Choroid plexus epithelial cell (primary cell): ENCODE measurements around the gene ZNF835.

Experiments
- DNase-seq: peaks from one replicate; pipeline ENCODE4 v3.0.0-alpha.2; 2010; ENCODE audit warnings: low read depth
- H3K4me3 ChIP-seq: 2 replicates; pipeline ENCODE4 v1.5.1; 2011; ENCODE audit warnings: low read depth, mild to moderate bottlenecking, control low read depth, low read length, moderate library complexity
- TF ChIP-seq, protein P1 (sequence below): conservative IDR thresholded peaks from 2 replicates; pipeline ENCODE4 v1.5.1; 2011; ENCODE audit warnings: low read depth, mild to moderate bottlenecking, control low read depth, inconsistent platforms, low read length, moderate library complexity

Gene ZNF835

DNA sequence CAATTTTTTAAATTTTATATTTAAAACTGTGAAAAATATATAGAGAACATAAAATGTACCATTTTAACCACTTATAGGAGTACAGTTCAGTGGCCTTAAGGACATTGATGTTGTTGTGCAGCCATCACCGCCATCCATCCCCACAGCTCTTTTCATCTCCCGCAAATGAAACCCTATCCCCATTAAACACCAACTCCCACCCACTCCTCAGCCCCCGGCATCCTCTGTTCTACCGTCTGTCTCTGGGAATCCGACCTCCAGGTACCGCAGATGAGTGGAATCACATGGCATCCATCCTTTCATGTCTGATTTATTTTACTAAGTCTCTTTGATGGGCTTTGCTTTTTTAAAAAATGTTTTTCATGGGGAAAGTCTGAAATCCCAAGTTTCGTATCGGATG, 52.4 kb downstream of the ZNF835 start:
- DNase-seq, result no peak
- TF ChIP-seq, protein P1, sequence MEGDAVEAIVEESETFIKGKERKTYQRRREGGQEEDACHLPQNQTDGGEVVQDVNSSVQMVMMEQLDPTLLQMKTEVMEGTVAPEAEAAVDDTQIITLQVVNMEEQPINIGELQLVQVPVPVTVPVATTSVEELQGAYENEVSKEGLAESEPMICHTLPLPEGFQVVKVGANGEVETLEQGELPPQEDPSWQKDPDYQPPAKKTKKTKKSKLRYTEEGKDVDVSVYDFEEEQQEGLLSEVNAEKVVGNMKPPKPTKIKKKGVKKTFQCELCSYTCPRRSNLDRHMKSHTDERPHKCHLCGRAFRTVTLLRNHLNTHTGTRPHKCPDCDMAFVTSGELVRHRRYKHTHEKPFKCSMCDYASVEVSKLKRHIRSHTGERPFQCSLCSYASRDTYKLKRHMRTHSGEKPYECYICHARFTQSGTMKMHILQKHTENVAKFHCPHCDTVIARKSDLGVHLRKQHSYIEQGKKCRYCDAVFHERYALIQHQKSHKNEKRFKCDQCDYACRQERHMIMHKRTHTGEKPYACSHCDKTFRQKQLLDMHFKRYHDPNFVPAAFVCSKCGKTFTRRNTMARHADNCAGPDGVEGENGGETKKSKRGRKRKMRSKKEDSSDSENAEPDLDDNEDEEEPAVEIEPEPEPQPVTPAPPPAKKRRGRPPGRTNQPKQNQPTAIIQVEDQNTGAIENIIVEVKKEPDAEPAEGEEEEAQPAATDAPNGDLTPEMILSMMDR, result no peak
- H3K4me3 ChIP-seq, result no peak overlapping the region

DNA sequence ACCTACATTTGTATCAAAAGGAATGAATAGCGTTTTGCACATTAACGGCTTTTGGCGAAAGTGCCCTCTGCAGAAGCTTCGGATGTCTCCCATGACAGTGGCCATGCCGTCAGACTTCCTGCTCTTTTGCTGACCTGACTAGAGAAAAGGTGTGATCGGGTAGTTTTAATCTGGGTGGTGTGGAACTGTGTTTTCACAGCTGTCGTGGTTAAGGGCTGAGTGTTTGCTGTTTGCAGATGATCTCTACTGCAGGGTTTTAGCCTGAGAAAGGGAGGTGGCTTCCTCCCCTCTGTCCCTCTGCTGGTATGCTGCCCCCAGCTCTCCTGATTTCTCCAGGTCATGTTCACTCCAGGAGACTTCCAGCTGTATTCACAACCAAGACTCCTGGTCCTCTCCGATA, 54.0 kb downstream of the ZNF835 start:
- TF ChIP-seq, protein P1, result no peak
- DNase-seq, result no peak
- H3K4me3 ChIP-seq, result no peak overlapping the region

DNA sequence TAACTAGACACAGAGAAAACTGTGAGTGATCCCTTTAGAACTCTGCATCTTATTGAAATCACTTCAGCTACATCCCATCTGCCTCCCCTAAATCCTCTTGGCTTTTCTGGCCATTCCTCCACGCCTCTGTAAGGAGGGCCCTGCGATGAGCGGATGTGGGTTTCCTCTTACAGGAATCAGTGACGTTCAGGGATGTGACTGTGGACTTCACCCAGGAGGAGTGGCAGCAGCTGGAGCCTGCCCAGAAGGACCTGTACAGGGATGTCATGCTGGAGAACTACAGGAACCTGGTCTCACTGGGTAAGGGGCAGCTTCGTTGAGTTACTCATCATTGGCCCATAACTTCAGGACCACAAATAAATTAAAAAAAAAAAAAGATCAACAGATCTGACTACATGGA, 57.9 kb downstream of the ZNF835 start:
- DNase-seq, result no peak
- TF ChIP-seq, protein P1, result no peak
- H3K4me3 ChIP-seq, result no peak overlapping the region

DNA sequence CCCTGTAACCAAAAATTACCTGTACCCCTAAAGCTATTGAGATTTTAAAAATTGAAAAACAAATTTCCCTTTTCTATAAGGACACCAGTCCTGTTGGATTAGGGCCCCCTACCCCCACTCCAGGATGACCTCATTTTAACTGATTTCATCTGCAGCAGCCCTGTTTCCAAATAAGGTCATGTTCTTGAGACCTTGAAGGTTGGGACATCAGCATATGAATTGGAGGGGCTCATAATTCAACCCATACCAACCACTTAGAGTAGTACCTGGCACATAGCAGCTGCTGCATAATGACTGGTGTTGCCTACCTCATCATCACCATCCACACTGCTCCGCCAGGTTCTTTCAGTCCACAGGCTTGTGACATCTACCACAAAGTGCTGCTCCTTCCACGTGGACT, 58.8 kb downstream of the ZNF835 start:
- no peak overlapping the region for H3K4me3 ChIP-seq
- DNase-seq, result no peak
- TF ChIP-seq, protein P1, result no peak
